Stimulated activated CD4-positive, alpha-beta T cell treated with anti-CD3 and anti-CD28 coated beads, Interleukin-4, amount 100 ng/mL, for 4 hours (primary cell): ENCODE results near the gene ATAD3B.
"Not testable (repeated sequence)": the region's sequence is repeated elsewhere in the genome, so short reads cannot be mapped to it uniquely, and the experiment has no call there.

Experiments
- DNase-seq, 2 experiments: peaks; one replicate each; pipeline ENCODE4 v3.0.0-alpha.2; 2020

The ATAD3B gene

GRCh38 chr1:1452882-1453281, 18.7 kb upstream of the ATAD3B start:
- DNase-seq = no peak

- not testable (repeated sequence) for DNase-seq
Measured at GRCh38 chr1:1454286-1455056, 17.1 kb upstream of the ATAD3B start.

- no peak for DNase-seq
Measured at GRCh38 chr1:1455366-1455884, 16.1 kb upstream of the ATAD3B start.

- not testable (repeated sequence) for DNase-seq
Measured at GRCh38 chr1:1455934-1456333, 15.6 kb upstream of the ATAD3B start.

- not testable (repeated sequence) for DNase-seq
Measured at GRCh38 chr1:1456683-1457255, 14.8 kb upstream of the ATAD3B start.

DNA sequence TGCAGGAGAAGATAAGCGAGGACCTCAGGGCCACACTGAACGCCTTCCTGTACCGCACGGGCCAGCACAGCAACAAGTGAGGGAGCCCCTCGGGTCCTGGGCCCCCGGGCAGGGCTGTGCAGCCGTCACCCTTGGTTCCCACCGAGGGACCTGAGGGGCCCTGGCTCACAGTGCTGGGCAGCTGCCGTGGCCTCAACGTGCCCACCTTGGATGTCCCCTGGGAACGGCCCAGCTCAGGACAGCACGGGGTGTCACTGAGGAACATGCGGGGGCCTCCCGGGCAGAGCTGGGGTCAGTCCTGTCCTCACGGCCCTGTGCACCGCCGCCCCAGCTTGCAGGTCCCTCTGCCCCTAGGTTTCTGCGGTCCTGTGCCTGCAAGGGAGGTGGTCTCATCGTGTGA, 12.4 kb upstream of the ATAD3B start:
- DNase-seq = not testable (repeated sequence)

GRCh38 chr1:1459711-1460110, 11.9 kb upstream of the ATAD3B start:
- not testable (repeated sequence) for DNase-seq

DNA sequence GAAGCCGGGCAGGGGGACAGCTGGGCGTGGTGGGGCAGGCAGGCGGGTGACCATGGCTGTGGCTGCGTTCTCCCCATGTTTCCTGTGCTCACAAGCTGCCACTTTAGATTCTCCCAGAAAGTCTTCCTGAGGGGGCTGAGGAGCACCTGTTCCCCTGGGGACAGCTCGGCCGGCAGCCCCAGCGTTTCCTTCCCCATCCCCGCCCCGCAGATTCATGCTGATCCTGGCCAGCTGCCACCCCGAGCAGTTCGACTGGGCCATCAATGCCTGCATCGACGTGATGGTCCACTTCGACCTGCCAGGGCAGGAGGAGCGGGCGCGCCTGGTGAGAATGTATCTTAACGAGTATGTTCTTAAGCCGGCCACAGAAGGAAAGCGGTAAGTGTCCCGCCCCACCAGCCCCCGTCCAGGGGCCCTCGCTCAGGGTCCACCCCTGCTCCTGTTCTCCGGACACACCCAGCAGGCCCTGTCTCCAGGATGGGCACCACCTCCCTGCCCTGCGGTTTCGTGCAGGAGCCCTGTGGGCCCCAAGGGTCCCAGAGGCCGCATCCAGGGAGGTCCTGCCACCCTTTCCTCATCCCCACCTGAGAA, 10.9 kb upstream of the ATAD3B start:
- DNase-seq = no peak

- DNase-seq = no peak
Measured at GRCh38 chr1:1461721-1462317, 9.7 kb upstream of the ATAD3B start.

DNA sequence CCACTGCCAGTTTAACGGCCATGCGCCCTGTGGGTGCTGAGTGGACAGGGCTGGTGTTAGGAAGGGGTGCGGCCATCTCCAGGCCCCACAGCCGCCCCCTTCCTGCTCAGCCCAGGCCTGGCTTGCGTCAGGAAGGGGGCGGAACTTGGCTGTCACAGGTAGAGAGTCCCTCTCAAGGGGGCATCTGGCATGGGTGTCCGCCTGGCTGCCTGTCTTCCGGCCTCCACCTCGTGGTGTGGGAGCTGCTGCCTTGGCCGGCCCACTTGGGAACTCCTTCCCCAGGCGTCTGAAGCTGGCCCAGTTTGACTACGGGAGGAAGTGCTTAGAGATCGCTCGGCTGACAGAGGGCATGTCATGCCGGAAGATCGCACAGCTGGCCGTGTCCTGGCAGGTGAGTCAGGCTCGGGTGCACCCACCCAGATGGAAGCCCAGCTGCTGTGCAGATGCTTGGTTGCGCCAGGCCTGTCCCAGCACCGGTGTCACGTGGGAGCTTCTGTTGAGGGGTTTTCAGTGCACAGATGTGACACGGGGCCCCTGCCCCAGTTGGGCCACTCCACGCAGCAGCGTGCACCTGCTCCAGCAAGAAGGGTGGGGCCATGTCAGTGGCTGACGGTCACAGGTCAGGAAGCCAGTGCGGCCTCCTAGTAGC, 9.1 kb upstream of the ATAD3B start:
- no peak for DNase-seq

GRCh38 chr1:1463312-1463711, 8.3 kb upstream of the ATAD3B start:
- DNase-seq = no peak

- DNase-seq = not testable (repeated sequence)
Measured at GRCh38 chr1:1468196-1468985, 3.2 kb upstream of the ATAD3B start.

DNA sequence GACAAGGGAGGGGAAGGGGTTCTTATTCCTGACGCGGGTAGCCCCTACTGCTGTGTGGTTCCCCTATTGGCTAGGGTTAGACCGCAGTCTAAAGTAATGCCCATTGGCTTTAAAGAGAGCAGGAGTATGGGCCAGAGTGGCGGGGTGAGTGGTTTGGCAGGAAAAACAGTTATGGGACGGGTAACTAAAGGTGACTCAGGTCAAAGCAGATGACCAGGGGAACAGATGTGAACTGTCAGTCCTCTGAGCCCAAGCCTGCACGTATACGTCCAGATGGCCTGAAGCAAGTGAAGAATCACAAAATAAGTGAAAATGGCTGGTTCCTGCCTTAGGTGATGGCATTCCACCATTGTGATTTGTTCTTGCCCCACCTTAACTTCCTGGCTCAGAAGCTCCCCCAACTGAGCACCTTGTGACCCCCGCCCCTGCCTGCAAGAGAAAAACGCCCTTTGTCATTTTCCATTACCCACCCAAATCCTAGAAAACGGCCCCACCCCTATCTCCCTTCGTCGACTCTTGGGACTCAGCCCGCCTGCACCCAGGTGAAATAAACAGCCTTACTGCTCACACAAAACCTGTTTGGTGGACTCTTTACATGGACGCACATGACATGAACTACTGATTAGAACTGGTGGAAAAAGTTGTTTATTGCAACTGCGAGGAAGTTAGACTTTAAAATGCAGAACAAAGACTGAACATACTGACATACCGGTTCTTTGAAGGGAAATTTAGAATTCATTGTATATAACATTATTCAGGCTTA, 758 bp upstream of the ATAD3B start:
- DNase-seq = no peak

GRCh38 chr1:1472053-1472876, 700 bp downstream of the ATAD3B start:
- DNase-seq = not testable (repeated sequence)

DNA sequence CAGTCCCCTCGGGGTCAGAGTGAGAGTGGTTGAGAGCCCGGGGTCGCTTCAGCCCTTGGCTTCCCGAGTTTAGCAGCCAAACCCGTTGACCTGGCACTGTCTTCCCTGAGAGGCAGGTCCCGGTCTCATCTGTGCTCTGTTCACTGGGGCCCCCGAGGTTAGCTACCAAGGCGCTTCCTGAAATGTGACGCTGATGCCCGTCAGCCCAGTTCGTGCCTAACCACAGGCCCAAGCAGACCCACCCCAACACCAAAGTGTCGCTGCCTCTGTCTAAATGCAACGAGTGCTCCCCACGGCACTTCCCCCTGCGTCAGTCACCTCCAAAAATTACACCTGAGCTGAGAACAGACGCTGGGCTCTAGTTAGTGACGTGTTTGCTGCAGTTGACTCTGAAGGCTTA, 4.4 kb downstream of the ATAD3B start:
- not testable (repeated sequence) for DNase-seq

DNA sequence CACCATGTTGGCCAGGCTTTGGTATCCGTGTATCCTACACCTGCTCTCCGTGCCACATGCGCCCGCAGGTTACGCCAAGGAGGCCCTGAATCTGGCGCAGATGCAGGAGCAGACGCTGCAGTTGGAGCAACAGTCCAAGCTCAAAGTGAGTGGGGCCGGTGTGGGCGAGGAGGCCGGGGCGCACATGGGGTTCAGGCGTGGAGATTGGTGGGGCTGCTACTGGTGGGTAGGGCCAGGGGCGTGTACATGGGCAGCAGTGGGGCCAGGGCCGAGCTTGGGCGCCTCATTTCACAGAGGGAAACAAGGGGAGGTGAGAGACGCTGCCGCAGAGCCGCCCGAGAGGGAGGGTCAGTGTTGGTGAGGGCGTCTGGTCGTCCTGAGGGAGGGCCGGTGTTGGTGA, 5.6 kb downstream of the ATAD3B start:
- no peak for DNase-seq

- DNase-seq = no peak
Measured at GRCh38 chr1:1479547-1480487, 8.3 kb downstream of the ATAD3B start.

DNA sequence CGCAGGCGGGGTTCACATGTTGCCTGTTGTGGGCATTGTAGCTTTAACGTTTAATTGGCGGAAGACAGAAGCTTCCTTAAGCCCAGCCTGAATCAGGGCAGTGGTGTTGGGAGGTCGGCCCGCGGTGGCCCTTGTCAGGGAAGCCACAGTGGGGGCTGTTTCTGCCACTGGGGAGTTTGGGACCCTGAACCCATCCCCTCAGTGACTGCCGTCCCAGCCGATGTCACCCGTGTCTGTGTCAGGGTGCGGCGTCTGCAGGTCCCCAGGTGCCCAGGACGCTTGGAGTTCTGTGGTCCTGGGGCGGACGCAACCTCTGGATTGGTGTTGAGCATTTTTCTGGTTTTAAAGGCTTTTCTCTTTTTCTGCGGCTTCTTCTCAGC, 8.9 kb downstream of the ATAD3B start:
- DNase-seq = not testable (repeated sequence)

DNA sequence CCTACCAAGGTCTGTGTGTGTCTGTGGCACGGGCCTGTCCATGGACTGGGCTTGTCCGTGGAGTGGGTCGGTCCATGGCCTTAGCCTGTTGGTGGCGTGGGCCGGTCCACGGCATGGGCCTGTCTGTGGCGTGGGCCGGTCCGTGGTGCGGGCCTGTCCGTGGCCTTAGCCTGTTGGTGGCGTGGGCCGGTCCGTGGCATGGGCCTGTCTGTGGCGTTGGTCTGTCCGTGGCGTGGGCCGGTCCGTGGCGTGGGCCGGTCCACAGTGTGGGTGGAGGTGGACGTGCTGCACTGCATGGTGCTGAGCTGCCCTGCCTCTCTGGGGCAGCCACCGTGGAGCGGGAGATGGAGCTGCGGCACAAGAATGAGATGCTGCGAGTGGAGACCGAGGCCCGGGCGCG, 10.2 kb downstream of the ATAD3B start:
- not testable (repeated sequence) for DNase-seq
